ENCODE results near the gene ANO1.

ANO1 gene

GRCh38 chr11:70099578-70100279, 21.6 kb downstream of the ANO1 start:
- Histone ChIP-seq H4K20me1 (ENCODE audit: insufficient read depth, low read length) (no peaks in the 10 kb centered on the region), H3K4me1 (ENCODE audit: insufficient read depth, low read length, severe bottlenecking) (no peaks in the 10 kb centered on the region), H3K9ac (ENCODE audit: low read length) (no peak overlapping the region), H3K9me2 (ENCODE audit: low read depth, low read length) (no peaks in the 10 kb centered on the region), H3K27me3 (ENCODE audit: insufficient read depth, low read length) (peaks cover 6% of the 10 kb centered on the region; the same call in 1 of the 2 replicates), H3K27ac (ENCODE audit: low read depth, low read length, poor library complexity, severe bottlenecking) (no peak overlapping the region), H2AFZ (ENCODE audit: low read length) (no peak overlapping the region), H3K9me3 (ENCODE audit: low read length) (no peaks in the 10 kb centered on the region), H3K4me3 (ENCODE audit: low read depth, low read length, poor library complexity, severe bottlenecking) (no peak overlapping the region), H3K79me2 (ENCODE audit: insufficient read depth, low read length) (no peaks in the 10 kb centered on the region), H3K36me3 (ENCODE audit: insufficient read depth, low read length) (no peaks in the 10 kb centered on the region), H3F3A (ENCODE audit: insufficient read depth, low read length) (no peaks in the 10 kb centered on the region), H3K4me2 (ENCODE audit: low read length) (no peak overlapping the region)
- TF ChIP-seq CTCF (IDR thresholded peaks at IDR 0.05; ENCODE audit: low read length) = no peak
- no peak for TF ChIP-seq EZH2 (IDR thresholded peaks at IDR 0.05; ENCODE audit: borderline replicate concordance, low read length)

GRCh38 chr11:70100280-70100603, 22.1 kb downstream of the ANO1 start:
- no peaks in the 10 kb centered on the region for H3F3A ChIP-seq (ENCODE audit: insufficient read depth, low read length)

GRCh38 chr11:70100791-70101190, 22.7 kb downstream of the ANO1 start:
- H4K20me1 ChIP-seq (ENCODE audit: insufficient read depth, low read length) = no peaks in the 10 kb centered on the region
- H3K9ac ChIP-seq (ENCODE audit: low read length) = no peak overlapping the region
- TF ChIP-seq EZH2 (IDR thresholded peaks at IDR 0.05; ENCODE audit: borderline replicate concordance, low read length) (no peak), CTCF (IDR thresholded peaks at IDR 0.05; ENCODE audit: low read length) (no peak)
- H3K4me1 ChIP-seq (ENCODE audit: insufficient read depth, low read length, severe bottlenecking) = no peaks in the 10 kb centered on the region
- no peak overlapping the region for H2AFZ ChIP-seq (ENCODE audit: low read length)
- H3K9me3 ChIP-seq (ENCODE audit: low read length) = no peaks in the 10 kb centered on the region
- H3K27ac ChIP-seq (ENCODE audit: low read depth, low read length, poor library complexity, severe bottlenecking) = no peak overlapping the region
- H3K9me2 ChIP-seq (ENCODE audit: low read depth, low read length) = no peaks in the 10 kb centered on the region
- H3K36me3 ChIP-seq (ENCODE audit: insufficient read depth, low read length) = no peaks in the 10 kb centered on the region
- H3K4me3 ChIP-seq (ENCODE audit: low read depth, low read length, poor library complexity, severe bottlenecking) = no peak overlapping the region
- no peaks in the 10 kb centered on the region for H3K79me2 ChIP-seq (ENCODE audit: insufficient read depth, low read length)
- H3K27me3 ChIP-seq (ENCODE audit: insufficient read depth, low read length) = peaks cover 6% of the 10 kb centered on the region; the same call in 1 of the 2 replicates
- H3F3A ChIP-seq (ENCODE audit: insufficient read depth, low read length) = no peaks in the 10 kb centered on the region
- no peak overlapping the region for H3K4me2 ChIP-seq (ENCODE audit: low read length)

More at GRCh38 chr11:70100280-70100603, 22.1 kb downstream of the ANO1 start:
- no peak overlapping the region for H3K4me2 ChIP-seq (ENCODE audit: low read length)
- H3K36me3 ChIP-seq (ENCODE audit: insufficient read depth, low read length) = no peaks in the 10 kb centered on the region
- H2AFZ ChIP-seq (ENCODE audit: low read length) = no peak overlapping the region
- no peaks in the 10 kb centered on the region for H3K79me2 ChIP-seq (ENCODE audit: insufficient read depth, low read length)
- no peaks in the 10 kb centered on the region for H3K9me3 ChIP-seq (ENCODE audit: low read length)
- peaks cover 6% of the 10 kb centered on the region; the same call in 1 of the 2 replicates for H3K27me3 ChIP-seq (ENCODE audit: insufficient read depth, low read length)
- H4K20me1 ChIP-seq (ENCODE audit: insufficient read depth, low read length) = no peaks in the 10 kb centered on the region
- no peak overlapping the region for H3K9ac ChIP-seq (ENCODE audit: low read length)
- H3K4me1 ChIP-seq (ENCODE audit: insufficient read depth, low read length, severe bottlenecking) = no peaks in the 10 kb centered on the region
- H3K4me3 ChIP-seq (ENCODE audit: low read depth, low read length, poor library complexity, severe bottlenecking) = no peak overlapping the region
- no peak overlapping the region for H3K27ac ChIP-seq (ENCODE audit: low read depth, low read length, poor library complexity, severe bottlenecking)
- TF ChIP-seq EZH2 (IDR thresholded peaks at IDR 0.05; ENCODE audit: borderline replicate concordance, low read length) (no peak), CTCF (IDR thresholded peaks at IDR 0.05; ENCODE audit: low read length) (no peak)
- no peaks in the 10 kb centered on the region for H3K9me2 ChIP-seq (ENCODE audit: low read depth, low read length)
